ENCODE results near the gene C17orf58.
A peak's percentile ranks its signal among the peaks of the same experiment; 100 is the strongest.

DNA sequence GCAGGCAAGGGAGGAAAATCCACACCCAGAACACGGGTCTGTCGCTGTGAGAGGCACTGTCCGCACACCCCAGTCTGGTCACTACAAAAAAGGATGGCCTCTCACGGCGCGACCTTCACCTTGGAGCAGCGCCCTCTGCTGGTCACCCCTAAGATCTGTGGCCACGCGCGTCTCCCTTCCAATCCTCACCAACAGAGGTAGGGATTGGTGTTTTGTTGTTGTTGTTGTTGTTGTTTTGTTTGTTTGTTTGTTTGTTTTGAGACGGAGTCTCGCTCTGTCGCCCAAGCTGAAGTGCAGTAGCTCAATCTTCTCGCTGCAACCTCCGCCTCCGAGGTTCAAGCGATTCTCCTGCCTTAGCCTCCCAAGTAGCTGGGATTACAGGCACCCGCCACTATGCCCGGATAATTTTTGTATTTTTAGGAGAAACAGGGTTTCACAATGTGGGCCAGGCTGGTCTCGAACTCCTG is 15.0 kb upstream of the C17orf58 start:
- TF ChIP-seq, protein P1, sequence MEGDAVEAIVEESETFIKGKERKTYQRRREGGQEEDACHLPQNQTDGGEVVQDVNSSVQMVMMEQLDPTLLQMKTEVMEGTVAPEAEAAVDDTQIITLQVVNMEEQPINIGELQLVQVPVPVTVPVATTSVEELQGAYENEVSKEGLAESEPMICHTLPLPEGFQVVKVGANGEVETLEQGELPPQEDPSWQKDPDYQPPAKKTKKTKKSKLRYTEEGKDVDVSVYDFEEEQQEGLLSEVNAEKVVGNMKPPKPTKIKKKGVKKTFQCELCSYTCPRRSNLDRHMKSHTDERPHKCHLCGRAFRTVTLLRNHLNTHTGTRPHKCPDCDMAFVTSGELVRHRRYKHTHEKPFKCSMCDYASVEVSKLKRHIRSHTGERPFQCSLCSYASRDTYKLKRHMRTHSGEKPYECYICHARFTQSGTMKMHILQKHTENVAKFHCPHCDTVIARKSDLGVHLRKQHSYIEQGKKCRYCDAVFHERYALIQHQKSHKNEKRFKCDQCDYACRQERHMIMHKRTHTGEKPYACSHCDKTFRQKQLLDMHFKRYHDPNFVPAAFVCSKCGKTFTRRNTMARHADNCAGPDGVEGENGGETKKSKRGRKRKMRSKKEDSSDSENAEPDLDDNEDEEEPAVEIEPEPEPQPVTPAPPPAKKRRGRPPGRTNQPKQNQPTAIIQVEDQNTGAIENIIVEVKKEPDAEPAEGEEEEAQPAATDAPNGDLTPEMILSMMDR (IDR thresholded peaks at IDR 0.05), result peak in 5 of 6 experiments; percentile 54 to 63 (median 59)
- TF ChIP-seq POLR2A (IDR thresholded peaks at IDR 0.05), result no peak
